Upper lobe of left lung (tissue), 6 donors: ENCODE data around the gene NAGPA. TPM values are rescaled to one million over a fixed set of nuclear protein-coding genes. Genes with fewer than 3 reads are reported as not detected.

Experiments
- ATAC-seq, 2 donors: fragments of 200-7000 bp; cut with Tn5 transposase; one replicate each; pipeline ENCODE4 v1.9.1; 2022; ENCODE audit warnings: mild to moderate bottlenecking in 2 of 2, moderate library complexity in 2 of 2; ENCODE audit not compliant: low FRiP score in 2 of 2
- DNase-seq, 2 donors: peaks; one replicate each; pipeline ENCODE4 v3.0.0-alpha.2; 2019 to 2020
- H3K27ac ChIP-seq, 4 donors: fragments of 200-600 bp; sonication (generic); one replicate each; pipeline ENCODE4 v1.5.1; 2016 to 2019
- H3K27me3 ChIP-seq, 4 donors: fragments of 200-600 bp; sonication (generic); one replicate each; pipeline ENCODE4 v1.5.1; 2017 to 2019
- H3K36me3 ChIP-seq, 4 donors: fragments of 200-600 bp; sonication (generic); one replicate each; pipeline ENCODE4 v1.5.1; 2016 to 2019
- H3K4me1 ChIP-seq, 4 donors: fragments of 200-600 bp; sonication (generic); one replicate each; pipeline ENCODE4 v1.5.1; 2018 to 2019
- H3K4me3 ChIP-seq, 4 donors: fragments of 200-600 bp; sonication (generic); one replicate each; pipeline ENCODE4 v1.5.1; 2017 to 2019; ENCODE audit warnings: mild to moderate bottlenecking in 2 of 4, moderate library complexity in 1 of 4
- H3K9me3 ChIP-seq, 4 donors: fragments of 200-600 bp; sonication (generic); one replicate each; pipeline ENCODE4 v1.5.1; 2018 to 2019
- EP300 ChIP-seq, 4 donors: sonication (generic); formaldehyde crosslinking; IDR thresholded peaks; one replicate each; pipeline ENCODE4 v1.5.1; 2017; ENCODE audit warnings: antibody characterized with exemption in 4 of 4, control low read depth in 2 of 4
- POLR2A ChIP-seq, 4 donors: fragments of 450-650 bp; IDR thresholded peaks; one replicate each; pipeline ENCODE4 v1.5.1; 2016 to 2017; ENCODE audit warnings: antibody characterized with exemption in 4 of 4, mild to moderate bottlenecking in 2 of 4
- POLR2AphosphoS5 ChIP-seq, 2 donors: sonication (generic); formaldehyde crosslinking; IDR thresholded peaks; one replicate each; pipeline ENCODE4 v1.5.1; 2017; ENCODE audit warnings: antibody characterized with exemption in 2 of 2
- WGBS, 2 donors: methylation state at CpG; one replicate each; pipeline ENCODE4 v1.1.5; 2017 to 2018; 5-methylcytosine and 5-hydroxymethylcytosine counted together
- total RNA-seq, 6 donors: library from RNA; depleted of rRNA in 4 of 6; stranded (reverse); fragments of >200 nt in 4 of 6; gene quantifications; one replicate each; pipeline versions ENCODE4 v1.1.0 to v1.2.1, GENCODE V29; 2016 to 2021
- TF ChIP-seq, protein P1 (sequence below), 6 experiments: fragments of 450-650 bp in 4 of 6; fragments of 200-600 bp in 2 of 6; sonication (generic) in 2 of 6; IDR thresholded peaks; one replicate each; pipeline ENCODE4 v1.5.1; 2016 to 2019; ENCODE audit warnings: antibody characterized with exemption in 6 of 6
- donor health status: DM: no; HTN: no; CAD: no; lungs with moderate emphysema.
- donor health status: DM: no; HTN: yes; CAD: no; lungs with severe emphysema.

NAGPA gene
- total RNA-seq, 6 donors from 2014 or later, result 18.1 to 82.8 (median 25.8) TPM

- WGBS, 2 donors, result 69 to 78% methylated on average over 10 to 14 of the region's 14 CpGs
- no peaks in the 10 kb centered on the region for H3K9me3 ChIP-seq
- TF ChIP-seq EP300 (IDR thresholded peaks at IDR 0.05) (no peak), POLR2A (IDR thresholded peaks at IDR 0.05) (no peak), POLR2AphosphoS5 (IDR thresholded peaks at IDR 0.05) (no peak)
- TF ChIP-seq, protein P1, sequence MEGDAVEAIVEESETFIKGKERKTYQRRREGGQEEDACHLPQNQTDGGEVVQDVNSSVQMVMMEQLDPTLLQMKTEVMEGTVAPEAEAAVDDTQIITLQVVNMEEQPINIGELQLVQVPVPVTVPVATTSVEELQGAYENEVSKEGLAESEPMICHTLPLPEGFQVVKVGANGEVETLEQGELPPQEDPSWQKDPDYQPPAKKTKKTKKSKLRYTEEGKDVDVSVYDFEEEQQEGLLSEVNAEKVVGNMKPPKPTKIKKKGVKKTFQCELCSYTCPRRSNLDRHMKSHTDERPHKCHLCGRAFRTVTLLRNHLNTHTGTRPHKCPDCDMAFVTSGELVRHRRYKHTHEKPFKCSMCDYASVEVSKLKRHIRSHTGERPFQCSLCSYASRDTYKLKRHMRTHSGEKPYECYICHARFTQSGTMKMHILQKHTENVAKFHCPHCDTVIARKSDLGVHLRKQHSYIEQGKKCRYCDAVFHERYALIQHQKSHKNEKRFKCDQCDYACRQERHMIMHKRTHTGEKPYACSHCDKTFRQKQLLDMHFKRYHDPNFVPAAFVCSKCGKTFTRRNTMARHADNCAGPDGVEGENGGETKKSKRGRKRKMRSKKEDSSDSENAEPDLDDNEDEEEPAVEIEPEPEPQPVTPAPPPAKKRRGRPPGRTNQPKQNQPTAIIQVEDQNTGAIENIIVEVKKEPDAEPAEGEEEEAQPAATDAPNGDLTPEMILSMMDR (IDR thresholded peaks at IDR 0.05), result no peak
These were observed 8.9 kb upstream of the NAGPA start for GRCh38 chr16:5042574-5043171.

GRCh38 chr16:5041600-5042133 is 7.9 kb upstream of the NAGPA start:
- WGBS, 2 donors, result 76 to 78% methylated on average over 10 to 12 of the region's 12 CpGs
- Histone ChIP-seq H3K27ac (no peak overlapping the region), H3K4me3 (no peak overlapping the region), H3K9me3 (no peaks in the 10 kb centered on the region), H3K27me3 (no peaks in the 10 kb centered on the region), H3K4me1 (no peaks in the 10 kb centered on the region), H3K36me3 (peaks cover 0 to 25% (median 6%) of the 10 kb centered on the region in 4 donors)
- ATAC-seq, result no peak
- TF ChIP-seq POLR2A (IDR thresholded peaks at IDR 0.05) (no peak), EP300 (IDR thresholded peaks at IDR 0.05) (no peak), POLR2AphosphoS5 (IDR thresholded peaks at IDR 0.05) (no peak)
- TF ChIP-seq, protein P1 (IDR thresholded peaks at IDR 0.05), result no peak
- DNase-seq, result no peak

More at GRCh38 chr16:5042574-5043171, 8.9 kb upstream of the NAGPA start:
- H3K27me3 ChIP-seq, result no peaks in the 10 kb centered on the region
- no peak overlapping the region for H3K27ac ChIP-seq
- ATAC-seq (no peak), DNase-seq (no peak)
- H3K4me3 ChIP-seq, result no peak overlapping the region
- H3K4me1 ChIP-seq, result no peaks in the 10 kb centered on the region
- H3K36me3 ChIP-seq, result peaks cover 0 to 28% (median 6%) of the 10 kb centered on the region in 4 donors

GRCh38 chr16:5040451-5040850 is 6.7 kb upstream of the NAGPA start:
- 57 to 73% methylated on average over 7 of the region's 7 CpGs for WGBS, 2 donors
- Histone ChIP-seq H3K27me3 (no peaks in the 10 kb centered on the region), H3K27ac (no peak overlapping the region), H3K4me3 (no peak overlapping the region), H3K4me1 (no peaks in the 10 kb centered on the region), H3K36me3 (peaks cover 0 to 17% (median 4%) of the 10 kb centered on the region in 4 donors), H3K9me3 (no peaks in the 10 kb centered on the region)
- no peak for ATAC-seq
- no peak for DNase-seq
- TF ChIP-seq EP300 (IDR thresholded peaks at IDR 0.05), result no peak
- no peak for TF ChIP-seq POLR2A (IDR thresholded peaks at IDR 0.05)
- no peak for TF ChIP-seq POLR2AphosphoS5 (IDR thresholded peaks at IDR 0.05)
- TF ChIP-seq, protein P1 (IDR thresholded peaks at IDR 0.05), result no peak

DNA sequence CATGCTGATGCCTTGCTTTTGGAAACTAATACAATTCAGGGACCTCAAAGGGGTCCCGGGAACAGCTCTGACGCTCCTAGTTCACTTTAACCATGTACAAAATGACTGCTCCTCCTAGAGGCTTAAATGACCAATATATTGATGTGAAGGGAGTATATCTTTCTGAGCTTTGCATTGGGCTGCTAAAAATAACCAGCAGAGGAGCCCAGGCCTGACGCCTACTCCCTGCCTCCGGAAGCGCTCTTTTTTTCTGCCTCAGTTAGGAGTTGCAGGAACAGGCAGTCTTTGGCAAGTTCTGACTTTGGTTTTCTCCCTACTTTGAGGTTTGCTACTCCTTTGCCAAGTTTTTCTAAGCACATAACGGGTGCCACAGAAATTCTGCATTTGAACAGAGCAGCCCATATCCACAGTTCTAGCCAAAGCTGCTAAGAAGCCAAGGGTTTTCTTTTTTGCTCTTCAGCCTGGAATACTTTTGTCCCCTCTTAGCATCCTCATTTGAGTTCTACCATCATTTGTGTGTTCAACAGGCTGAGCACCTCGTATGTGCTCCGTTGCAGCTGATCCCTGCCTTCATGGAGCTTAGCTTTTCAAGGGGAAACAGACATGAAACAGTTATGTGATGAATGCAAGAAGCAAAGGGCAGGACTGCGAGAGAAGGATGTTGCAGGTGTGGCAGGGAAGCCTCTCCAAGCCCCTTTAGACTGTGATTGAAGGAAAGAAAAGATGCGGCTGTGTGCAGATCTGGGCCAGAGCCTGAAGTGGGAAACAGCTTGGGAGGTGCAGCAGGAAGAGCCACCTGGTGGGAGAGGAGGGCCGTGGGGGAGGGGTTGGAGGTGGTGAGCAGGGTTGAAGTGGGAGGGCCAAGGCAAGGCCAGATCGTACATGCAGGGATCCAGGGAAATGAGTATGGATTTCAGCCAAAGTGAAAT is 2.8 kb upstream of the NAGPA start:
- H3K36me3 ChIP-seq, result no peaks in the 10 kb centered on the region
- no peak overlapping the region for H3K27ac ChIP-seq
- WGBS, 2 donors, result 62 to 66% methylated on average over 12 of the region's 12 CpGs
- H3K27me3 ChIP-seq, result no peaks in the 10 kb centered on the region
- no peak for DNase-seq
- ATAC-seq, result no peak
- no peak overlapping the region for H3K4me3 ChIP-seq
- H3K4me1 ChIP-seq, result peaks cover 13 to 23% (median 17%) of the 10 kb centered on the region in 4 donors
- no peaks in the 10 kb centered on the region for H3K9me3 ChIP-seq
- TF ChIP-seq, protein P1 (IDR thresholded peaks at IDR 0.05), result no peak
- TF ChIP-seq POLR2A (IDR thresholded peaks at IDR 0.05) (no peak), EP300 (IDR thresholded peaks at IDR 0.05) (no peak), POLR2AphosphoS5 (IDR thresholded peaks at IDR 0.05) (no peak)
